Epithelial cell of proximal tubule (primary cell): Measurements from ENCODE around the gene EPHB1. TPM values are rescaled to one million over a fixed set of nuclear protein-coding genes. Genes with fewer than 3 reads are reported as not detected.

Experiments
- DNase-seq: peaks from one replicate; pipeline ENCODE4 v3.0.0-alpha.2; 2011; ENCODE audit warnings: low read depth
- H3K4me3 ChIP-seq: 2 replicates; pipeline ENCODE4 v1.5.1; 2011; ENCODE audit warnings: low read depth, mild to moderate bottlenecking, low read length
- total RNA-seq: library from RNA; depleted of rRNA; stranded (reverse); fragments of >200 nt; gene quantifications from 2 replicates; pipeline ENCODE4 v1.2.3, GENCODE V29; 2015
- TF ChIP-seq, protein P1 (sequence below): conservative IDR thresholded peaks from 2 replicates; pipeline ENCODE4 v1.5.1; 2012; ENCODE audit warnings: low read depth, mild to moderate bottlenecking, low read length

Gene EPHB1
- total RNA-seq, 1 donor from 2014 or later, result 1.6 TPM

DNA sequence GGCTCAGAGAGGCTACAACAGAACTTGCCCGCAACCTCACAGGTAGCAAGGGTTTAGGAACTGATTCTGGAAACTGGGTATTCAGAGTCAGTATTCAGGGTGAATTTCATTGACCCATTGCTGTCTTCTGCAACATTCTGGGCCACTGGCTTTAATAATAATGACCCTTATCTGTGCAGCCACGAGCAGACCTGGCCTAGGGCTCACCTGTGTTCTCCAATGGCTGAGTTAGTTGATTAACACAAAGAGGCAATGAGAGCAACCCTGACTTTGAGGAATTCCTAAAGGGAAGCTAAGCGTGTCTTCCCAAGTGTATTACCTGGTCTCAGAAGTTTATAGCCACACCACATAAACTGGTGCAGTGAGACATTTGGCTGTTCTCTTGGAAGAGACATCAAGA is 289.9 kb downstream of the EPHB1 start:
- TF ChIP-seq, protein P1, sequence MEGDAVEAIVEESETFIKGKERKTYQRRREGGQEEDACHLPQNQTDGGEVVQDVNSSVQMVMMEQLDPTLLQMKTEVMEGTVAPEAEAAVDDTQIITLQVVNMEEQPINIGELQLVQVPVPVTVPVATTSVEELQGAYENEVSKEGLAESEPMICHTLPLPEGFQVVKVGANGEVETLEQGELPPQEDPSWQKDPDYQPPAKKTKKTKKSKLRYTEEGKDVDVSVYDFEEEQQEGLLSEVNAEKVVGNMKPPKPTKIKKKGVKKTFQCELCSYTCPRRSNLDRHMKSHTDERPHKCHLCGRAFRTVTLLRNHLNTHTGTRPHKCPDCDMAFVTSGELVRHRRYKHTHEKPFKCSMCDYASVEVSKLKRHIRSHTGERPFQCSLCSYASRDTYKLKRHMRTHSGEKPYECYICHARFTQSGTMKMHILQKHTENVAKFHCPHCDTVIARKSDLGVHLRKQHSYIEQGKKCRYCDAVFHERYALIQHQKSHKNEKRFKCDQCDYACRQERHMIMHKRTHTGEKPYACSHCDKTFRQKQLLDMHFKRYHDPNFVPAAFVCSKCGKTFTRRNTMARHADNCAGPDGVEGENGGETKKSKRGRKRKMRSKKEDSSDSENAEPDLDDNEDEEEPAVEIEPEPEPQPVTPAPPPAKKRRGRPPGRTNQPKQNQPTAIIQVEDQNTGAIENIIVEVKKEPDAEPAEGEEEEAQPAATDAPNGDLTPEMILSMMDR, result no peak
- DNase-seq, result no peak
- no peak overlapping the region for H3K4me3 ChIP-seq

DNA sequence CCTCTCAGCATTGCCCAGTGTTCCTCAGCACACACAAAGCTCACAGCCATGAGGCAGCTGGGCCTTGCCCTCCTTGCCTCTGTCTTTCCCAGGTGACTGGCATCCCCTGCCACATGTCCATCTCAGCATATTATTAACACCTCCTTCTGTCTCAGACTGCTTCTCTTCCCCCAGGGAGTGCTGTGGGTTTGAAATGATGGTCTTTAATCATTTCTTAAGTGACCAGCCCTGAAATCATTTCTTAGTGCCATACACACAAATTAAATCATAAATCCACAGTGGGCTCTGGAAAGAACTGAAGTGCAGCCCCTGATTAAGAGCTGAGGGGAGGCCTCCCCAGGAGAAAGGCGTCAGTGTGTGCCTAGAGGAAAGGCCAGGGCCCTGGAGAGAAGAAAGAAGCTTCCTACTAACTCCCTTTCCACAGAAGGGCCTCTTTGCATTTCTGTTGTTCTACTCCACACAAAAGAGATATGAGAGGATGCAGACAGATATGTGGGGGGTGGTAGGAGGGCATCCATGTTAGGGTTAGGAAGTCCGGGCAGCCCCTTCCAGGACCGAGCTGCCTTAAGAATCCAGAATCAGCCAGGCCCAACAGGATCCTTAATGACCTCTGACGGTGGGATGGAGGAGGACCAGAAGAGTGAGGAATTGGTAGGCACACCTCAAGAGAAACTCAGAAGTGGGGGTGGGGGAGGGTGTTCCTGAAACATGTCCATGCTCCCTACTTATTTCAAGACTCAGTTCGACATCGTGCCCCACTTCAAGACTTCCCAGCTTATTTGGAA is 290.8 kb downstream of the EPHB1 start:
- no peak for DNase-seq
- TF ChIP-seq, protein P1, result no peak
- no peak overlapping the region for H3K4me3 ChIP-seq

DNA sequence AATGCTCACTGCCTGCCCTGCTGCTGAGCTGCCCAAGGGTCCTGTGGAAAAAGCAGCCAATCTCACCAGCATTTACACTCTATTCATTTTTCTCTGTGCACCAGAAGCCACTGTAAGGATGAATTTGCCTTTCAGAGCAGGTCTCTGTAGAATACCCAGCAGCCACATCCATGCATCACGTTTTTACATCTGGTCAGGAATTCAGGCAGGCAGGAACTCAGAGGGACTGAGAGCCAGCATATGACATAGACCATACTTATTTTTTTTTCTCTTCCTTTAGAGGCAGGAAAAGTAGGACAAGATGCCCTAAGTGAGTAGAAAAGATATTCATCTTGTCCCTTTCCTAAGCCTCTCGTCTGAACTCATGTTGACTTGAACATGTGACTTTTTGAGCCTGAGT is 292.7 kb downstream of the EPHB1 start:
- TF ChIP-seq, protein P1, result no peak
- DNase-seq, result no peak
- H3K4me3 ChIP-seq, result no peak overlapping the region

DNA sequence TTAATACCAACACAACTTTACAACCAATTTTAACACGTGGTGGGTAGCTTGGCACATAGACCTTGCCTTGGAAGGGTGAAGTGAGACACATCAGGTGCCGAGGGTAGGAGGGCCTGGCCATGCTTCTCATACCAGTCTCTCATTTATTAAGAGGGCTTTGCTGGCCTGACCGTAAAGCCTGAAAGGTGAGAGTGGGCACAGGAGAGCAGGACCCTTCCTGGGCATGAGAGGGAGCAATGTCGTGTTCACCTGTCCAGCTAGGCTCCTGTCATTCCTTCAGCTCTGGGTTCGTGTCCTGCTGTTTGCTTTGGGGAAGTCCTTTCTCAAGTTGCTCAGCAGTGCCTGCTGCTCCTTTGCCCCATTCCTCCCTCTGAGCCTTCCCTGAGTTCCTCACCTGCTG is 294.4 kb downstream of the EPHB1 start:
- TF ChIP-seq, protein P1, result no peak

DNA sequence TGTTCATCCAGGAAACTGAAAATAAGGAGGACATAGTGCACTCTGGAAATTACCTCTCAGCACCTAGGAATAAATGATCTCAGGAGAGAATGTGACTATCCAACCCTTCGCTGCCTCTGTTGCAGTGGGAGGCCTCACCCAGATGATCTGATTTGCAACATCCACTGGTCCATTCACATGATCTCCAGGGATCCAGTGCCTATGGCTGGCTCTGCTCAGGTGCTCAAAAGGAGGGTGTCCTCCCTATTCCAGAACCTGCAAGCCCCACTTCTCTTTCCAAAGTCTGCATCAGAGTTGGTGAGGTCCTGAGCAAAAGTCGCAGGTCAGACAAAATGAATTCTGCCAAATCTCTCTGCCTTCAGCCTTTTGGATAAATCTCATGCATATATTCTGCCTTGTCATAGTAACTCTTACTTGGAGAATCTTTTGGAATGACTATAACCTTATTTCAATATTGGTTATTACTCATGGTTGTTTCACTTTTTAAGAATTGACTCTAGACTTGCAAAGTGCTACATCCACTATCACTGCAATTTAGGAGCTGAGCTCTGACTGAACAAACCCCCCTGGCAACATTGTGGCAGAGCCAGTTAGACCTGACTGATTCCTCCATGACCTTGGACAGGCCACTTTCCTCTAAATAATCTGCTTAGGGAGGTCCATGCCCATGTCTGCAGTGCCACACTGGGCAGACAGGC is 295.1 kb downstream of the EPHB1 start:
- TF ChIP-seq, protein P1, result no peak
- DNase-seq, result no peak
- no peak overlapping the region for H3K4me3 ChIP-seq

More for the DNA sequence above, 294.4 kb downstream of the EPHB1 start:
- no peak for DNase-seq
- no peak overlapping the region for H3K4me3 ChIP-seq

DNA sequence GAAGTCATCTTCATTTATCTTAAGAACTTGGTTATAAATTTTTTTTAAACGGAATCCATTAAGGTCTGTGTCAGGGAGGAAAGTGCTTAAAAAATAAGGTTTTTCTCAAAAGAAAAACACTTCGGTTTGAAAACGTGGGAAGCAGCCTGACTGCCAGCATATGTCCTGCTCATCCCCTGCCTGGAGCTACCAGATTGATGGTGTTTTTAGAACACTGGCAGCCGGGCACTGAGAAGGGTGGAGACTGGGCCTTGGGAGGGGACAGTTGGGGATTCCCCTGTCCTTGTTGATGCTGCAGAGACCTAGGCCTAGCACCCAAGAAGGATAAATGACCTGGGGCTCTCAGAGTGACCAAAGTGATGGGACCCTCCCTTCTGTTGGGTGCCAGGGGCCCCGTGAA is 296.9 kb downstream of the EPHB1 start:
- TF ChIP-seq, protein P1, result no peak
- H3K4me3 ChIP-seq, result no peak overlapping the region
- DNase-seq, result no peak
